ENCODE data around the gene GTF2H2.
"Not testable (repeated sequence)": the region's sequence is repeated elsewhere in the genome, so short reads cannot be mapped to it uniquely, and the experiment has no call there.

The GTF2H2 gene

DNA sequence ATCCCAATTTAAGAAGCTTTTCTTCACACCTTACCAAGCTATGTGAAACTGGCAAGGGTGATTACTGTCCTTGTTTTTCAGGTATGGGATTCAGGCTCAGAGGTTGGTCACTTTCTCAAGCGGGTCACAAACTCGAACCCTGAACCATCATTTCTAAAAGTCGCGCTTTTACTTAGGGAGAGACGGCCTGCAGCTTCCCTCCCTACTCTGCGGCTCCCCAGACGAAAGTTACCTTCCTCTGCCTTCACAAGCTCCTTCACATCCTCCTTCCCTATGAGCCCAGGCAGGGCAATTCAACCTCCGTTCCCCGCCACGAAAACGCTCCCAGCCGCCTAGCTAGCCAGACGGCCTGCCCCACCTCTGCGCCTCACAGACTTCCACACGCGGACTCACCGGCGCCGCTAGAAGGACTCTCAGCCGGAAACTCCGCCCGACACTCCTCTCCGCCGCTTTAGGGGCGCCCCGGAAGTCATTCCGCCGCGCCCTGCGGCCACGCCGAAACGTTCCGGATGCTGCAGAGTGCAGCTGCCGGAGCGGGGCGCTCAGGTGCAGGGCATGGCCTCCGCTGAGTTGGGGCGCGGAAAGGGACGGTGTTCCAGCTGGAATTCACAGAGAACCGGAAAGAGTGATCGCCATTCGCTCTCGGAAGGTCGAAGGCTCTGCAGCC, at the start of gene GTF2H2:
Gene GTF2H2 (minus strand): TSS at position 415 of the 667 bp plus-strand sequence. CDS start 4,913 bp downstream, outside the sequence.
- H3K9me3 ChIP-seq (ENCODE audit: control insufficient read depth in 1 of 2, low read length in 2 of 2); H3K27ac ChIP-seq (ENCODE audit: low read depth, low read length); H3K27me3 ChIP-seq (ENCODE audit: control insufficient read depth in 1 of 2, insufficient read depth in 2 of 2, low read length in 2 of 2); H3K4me3 ChIP-seq (ENCODE audit: low read depth in 1 of 2, low read length in 2 of 2); H3K9ac ChIP-seq (ENCODE audit: low read depth in 1 of 2, low read length in 2 of 2); H3K36me3 ChIP-seq (ENCODE audit: control insufficient read depth in 1 of 2, insufficient read depth in 2 of 2, low read length in 2 of 2); H3K4me1 ChIP-seq (ENCODE audit: control insufficient read depth in 1 of 2, insufficient read depth in 2 of 2, low read length in 2 of 2): not testable (repeated sequence)

GRCh38 chr5:71109730-71110275, 42.3 kb upstream of the GTF2H2 start:
- H3K4me1 ChIP-seq (ENCODE audit: control insufficient read depth in 1 of 2, insufficient read depth in 2 of 2, low read length in 2 of 2); H3K9ac ChIP-seq (ENCODE audit: low read depth in 1 of 2, low read length in 2 of 2); H3K27ac ChIP-seq (ENCODE audit: low read depth, low read length); H3K27me3 ChIP-seq (ENCODE audit: control insufficient read depth in 1 of 2, insufficient read depth in 2 of 2, low read length in 2 of 2); H3K4me3 ChIP-seq (ENCODE audit: low read depth in 1 of 2, low read length in 2 of 2); H3K36me3 ChIP-seq (ENCODE audit: control insufficient read depth in 1 of 2, insufficient read depth in 2 of 2, low read length in 2 of 2); H3K9me3 ChIP-seq (ENCODE audit: control insufficient read depth in 1 of 2, low read length in 2 of 2): not testable (repeated sequence)

DNA sequence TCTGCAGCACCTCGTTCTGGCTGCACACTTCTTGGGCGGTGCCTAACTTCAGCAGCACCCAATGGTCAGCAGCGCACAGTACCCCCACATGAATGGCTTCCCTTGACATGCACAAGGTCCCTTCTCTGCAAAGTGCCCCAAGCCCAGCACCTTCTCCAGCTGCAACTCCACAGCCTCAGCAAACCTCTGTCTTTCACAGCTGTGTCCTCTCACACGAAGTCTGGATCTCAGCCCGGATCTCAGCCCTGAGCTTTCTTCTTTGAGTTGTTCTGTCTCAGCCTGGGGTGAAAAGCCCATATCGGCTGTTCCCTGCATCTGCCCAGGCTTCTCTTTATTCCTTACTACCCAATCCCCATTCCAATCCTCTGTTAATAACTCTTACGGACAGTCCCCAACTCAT, 32.5 kb upstream of the GTF2H2 start:
- not testable (repeated sequence) for H3K27me3 ChIP-seq (ENCODE audit: control insufficient read depth in 1 of 2, insufficient read depth in 2 of 2, low read length in 2 of 2); H3K9me3 ChIP-seq (ENCODE audit: control insufficient read depth in 1 of 2, low read length in 2 of 2); H3K36me3 ChIP-seq (ENCODE audit: control insufficient read depth in 1 of 2, insufficient read depth in 2 of 2, low read length in 2 of 2); H3K27ac ChIP-seq (ENCODE audit: low read depth, low read length); H3K4me1 ChIP-seq (ENCODE audit: control insufficient read depth in 1 of 2, insufficient read depth in 2 of 2, low read length in 2 of 2); H3K4me3 ChIP-seq (ENCODE audit: low read depth in 1 of 2, low read length in 2 of 2); H3K9ac ChIP-seq (ENCODE audit: low read depth in 1 of 2, low read length in 2 of 2)

DNA sequence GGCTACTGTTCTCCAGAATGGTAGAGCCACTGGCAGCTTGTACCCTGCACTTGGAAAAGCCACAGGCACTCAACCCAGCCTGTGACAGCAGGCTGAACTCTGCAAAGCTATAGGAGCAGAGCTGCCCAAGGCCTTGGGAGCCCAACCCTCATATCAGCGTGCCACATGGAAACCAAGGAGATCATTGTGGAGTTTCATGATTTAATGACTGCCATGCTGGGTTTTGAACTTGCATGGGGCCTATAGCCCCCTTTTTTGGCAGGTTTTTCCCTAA, 30.4 kb upstream of the GTF2H2 start:
- not testable (repeated sequence) for H3K4me1 ChIP-seq (ENCODE audit: control insufficient read depth in 1 of 2, insufficient read depth in 2 of 2, low read length in 2 of 2); H3K36me3 ChIP-seq (ENCODE audit: control insufficient read depth in 1 of 2, insufficient read depth in 2 of 2, low read length in 2 of 2); H3K9ac ChIP-seq (ENCODE audit: low read depth in 1 of 2, low read length in 2 of 2); H3K27me3 ChIP-seq (ENCODE audit: control insufficient read depth in 1 of 2, insufficient read depth in 2 of 2, low read length in 2 of 2); H3K4me3 ChIP-seq (ENCODE audit: low read depth in 1 of 2, low read length in 2 of 2); H3K27ac ChIP-seq (ENCODE audit: low read depth, low read length); H3K9me3 ChIP-seq (ENCODE audit: control insufficient read depth in 1 of 2, low read length in 2 of 2)

DNA sequence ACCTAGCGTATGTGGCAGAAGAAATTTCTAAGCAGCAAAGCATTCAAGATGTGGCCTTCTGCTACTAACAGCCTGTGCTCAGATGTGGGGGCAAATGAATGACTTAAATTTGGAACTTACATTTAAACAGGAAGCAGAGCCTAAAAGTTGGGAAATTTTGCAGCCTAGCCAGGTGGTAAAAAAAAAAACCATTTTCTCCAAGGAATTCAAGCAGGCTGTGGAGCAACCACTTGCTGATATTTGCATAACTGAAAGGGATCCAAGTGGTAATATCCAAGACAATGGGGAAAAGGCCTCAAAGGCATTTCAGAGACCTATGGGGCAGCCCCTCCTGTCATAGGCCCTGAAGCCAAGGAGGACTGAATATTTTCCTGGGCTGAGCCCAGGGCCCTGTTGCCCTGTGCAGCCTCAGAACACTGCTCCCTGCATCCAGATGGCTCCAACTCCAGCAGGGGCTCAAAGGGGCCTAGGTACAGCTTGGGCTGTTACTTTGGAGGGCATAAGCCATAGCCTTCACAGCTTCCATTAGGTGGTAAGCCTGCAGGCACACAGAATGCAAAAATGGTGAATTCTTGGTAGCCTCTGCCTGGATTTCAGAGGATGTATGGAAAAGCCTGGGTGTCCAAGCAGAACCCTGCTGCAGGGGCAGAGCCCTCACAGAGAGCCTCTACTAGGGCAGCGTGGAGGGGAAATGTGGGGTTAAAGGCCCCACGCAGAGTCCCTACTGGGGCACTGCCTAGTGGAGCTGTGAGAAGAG, 29.9 kb upstream of the GTF2H2 start:
- not testable (repeated sequence) for H3K27me3 ChIP-seq (ENCODE audit: control insufficient read depth in 1 of 2, insufficient read depth in 2 of 2, low read length in 2 of 2); H3K27ac ChIP-seq (ENCODE audit: low read depth, low read length); H3K9ac ChIP-seq (ENCODE audit: low read depth in 1 of 2, low read length in 2 of 2); H3K4me1 ChIP-seq (ENCODE audit: control insufficient read depth in 1 of 2, insufficient read depth in 2 of 2, low read length in 2 of 2); H3K9me3 ChIP-seq (ENCODE audit: control insufficient read depth in 1 of 2, low read length in 2 of 2); H3K36me3 ChIP-seq (ENCODE audit: control insufficient read depth in 1 of 2, insufficient read depth in 2 of 2, low read length in 2 of 2); H3K4me3 ChIP-seq (ENCODE audit: low read depth in 1 of 2, low read length in 2 of 2)

DNA sequence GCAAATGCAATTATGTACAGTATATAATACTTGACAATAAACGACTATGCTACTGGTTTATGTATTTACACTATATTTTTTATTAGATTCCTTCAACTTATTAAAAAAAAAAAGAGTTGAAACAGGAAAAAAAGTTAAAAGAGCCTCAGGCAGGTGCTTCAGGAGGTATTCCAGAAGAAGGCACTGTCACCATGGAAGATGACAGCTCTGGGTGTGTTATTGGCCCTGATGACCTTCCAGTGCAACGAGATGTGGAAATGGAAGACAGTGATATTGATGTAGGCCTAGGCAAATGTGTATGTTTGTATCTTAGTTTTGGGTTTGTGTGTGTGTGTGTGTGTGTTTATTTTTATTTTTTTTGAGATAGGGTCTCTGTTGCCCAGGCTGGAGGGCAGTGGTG, 22.3 kb upstream of the GTF2H2 start:
- not testable (repeated sequence) for H3K9ac ChIP-seq (ENCODE audit: low read depth in 1 of 2, low read length in 2 of 2); H3K36me3 ChIP-seq (ENCODE audit: control insufficient read depth in 1 of 2, insufficient read depth in 2 of 2, low read length in 2 of 2); H3K4me3 ChIP-seq (ENCODE audit: low read depth in 1 of 2, low read length in 2 of 2); H3K27ac ChIP-seq (ENCODE audit: low read depth, low read length); H3K27me3 ChIP-seq (ENCODE audit: control insufficient read depth in 1 of 2, insufficient read depth in 2 of 2, low read length in 2 of 2); H3K9me3 ChIP-seq (ENCODE audit: control insufficient read depth in 1 of 2, low read length in 2 of 2); H3K4me1 ChIP-seq (ENCODE audit: control insufficient read depth in 1 of 2, insufficient read depth in 2 of 2, low read length in 2 of 2)

- not testable (repeated sequence) for H3K4me3 ChIP-seq (ENCODE audit: low read depth in 1 of 2, low read length in 2 of 2); H3K27me3 ChIP-seq (ENCODE audit: control insufficient read depth in 1 of 2, insufficient read depth in 2 of 2, low read length in 2 of 2); H3K9me3 ChIP-seq (ENCODE audit: control insufficient read depth in 1 of 2, low read length in 2 of 2); H3K27ac ChIP-seq (ENCODE audit: low read depth, low read length); H3K9ac ChIP-seq (ENCODE audit: low read depth in 1 of 2, low read length in 2 of 2); H3K4me1 ChIP-seq (ENCODE audit: control insufficient read depth in 1 of 2, insufficient read depth in 2 of 2, low read length in 2 of 2); H3K36me3 ChIP-seq (ENCODE audit: control insufficient read depth in 1 of 2, insufficient read depth in 2 of 2, low read length in 2 of 2)
Observed at GRCh38 chr5:71088754-71089153, 21.3 kb upstream of the GTF2H2 start.

GRCh38 chr5:71086145-71086544, 18.7 kb upstream of the GTF2H2 start:
- not testable (repeated sequence) for H3K27me3 ChIP-seq (ENCODE audit: control insufficient read depth in 1 of 2, insufficient read depth in 2 of 2, low read length in 2 of 2); H3K9ac ChIP-seq (ENCODE audit: low read depth in 1 of 2, low read length in 2 of 2); H3K4me3 ChIP-seq (ENCODE audit: low read depth in 1 of 2, low read length in 2 of 2); H3K9me3 ChIP-seq (ENCODE audit: control insufficient read depth in 1 of 2, low read length in 2 of 2); H3K27ac ChIP-seq (ENCODE audit: low read depth, low read length); H3K4me1 ChIP-seq (ENCODE audit: control insufficient read depth in 1 of 2, insufficient read depth in 2 of 2, low read length in 2 of 2); H3K36me3 ChIP-seq (ENCODE audit: control insufficient read depth in 1 of 2, insufficient read depth in 2 of 2, low read length in 2 of 2)

- H3K36me3 ChIP-seq (ENCODE audit: control insufficient read depth in 1 of 2, insufficient read depth in 2 of 2, low read length in 2 of 2); H3K27me3 ChIP-seq (ENCODE audit: control insufficient read depth in 1 of 2, insufficient read depth in 2 of 2, low read length in 2 of 2); H3K9me3 ChIP-seq (ENCODE audit: control insufficient read depth in 1 of 2, low read length in 2 of 2); H3K27ac ChIP-seq (ENCODE audit: low read depth, low read length); H3K4me3 ChIP-seq (ENCODE audit: low read depth in 1 of 2, low read length in 2 of 2); H3K4me1 ChIP-seq (ENCODE audit: control insufficient read depth in 1 of 2, insufficient read depth in 2 of 2, low read length in 2 of 2); H3K9ac ChIP-seq (ENCODE audit: low read depth in 1 of 2, low read length in 2 of 2): not testable (repeated sequence)
Observed at GRCh38 chr5:71084280-71085063, 17.0 kb upstream of the GTF2H2 start.

- not testable (repeated sequence) for H3K27me3 ChIP-seq (ENCODE audit: control insufficient read depth in 1 of 2, insufficient read depth in 2 of 2, low read length in 2 of 2); H3K9me3 ChIP-seq (ENCODE audit: control insufficient read depth in 1 of 2, low read length in 2 of 2); H3K4me1 ChIP-seq (ENCODE audit: control insufficient read depth in 1 of 2, insufficient read depth in 2 of 2, low read length in 2 of 2); H3K36me3 ChIP-seq (ENCODE audit: control insufficient read depth in 1 of 2, insufficient read depth in 2 of 2, low read length in 2 of 2); H3K9ac ChIP-seq (ENCODE audit: low read depth in 1 of 2, low read length in 2 of 2); H3K4me3 ChIP-seq (ENCODE audit: low read depth in 1 of 2, low read length in 2 of 2); H3K27ac ChIP-seq (ENCODE audit: low read depth, low read length)
Observed at GRCh38 chr5:71082898-71083297, 15.4 kb upstream of the GTF2H2 start.
